ENCODE measurements around the gene PGLYRP4.

PGLYRP4 gene

GRCh38 chr1:153366261-153366660 lies 17.6 kb upstream of the PGLYRP4 start:
- no peak overlapping the region for H3K4me3 ChIP-seq (ENCODE audit: low read depth, low read length)
- TF ChIP-seq CTCF (IDR thresholded peaks at IDR 0.05; ENCODE audit: low read depth, low read length), result no peak

GRCh38 chr1:153365696-153366095 lies 17.1 kb upstream of the PGLYRP4 start:
- no peak for TF ChIP-seq CTCF (IDR thresholded peaks at IDR 0.05; ENCODE audit: low read depth, low read length)
- H3K4me3 ChIP-seq (ENCODE audit: low read depth, low read length), result no peak overlapping the region

- no peak overlapping the region for H3K4me3 ChIP-seq (ENCODE audit: low read depth, low read length)
- TF ChIP-seq CTCF (IDR thresholded peaks at IDR 0.05; ENCODE audit: low read depth, low read length), result no peak
Measured at GRCh38 chr1:153364766-153365666, 16.4 kb upstream of the PGLYRP4 start.

GRCh38 chr1:153364156-153364555 lies 15.5 kb upstream of the PGLYRP4 start:
- H3K4me3 ChIP-seq (ENCODE audit: low read depth, low read length), result no peak overlapping the region

GRCh38 chr1:153363641-153364040 lies 15.0 kb upstream of the PGLYRP4 start:
- TF ChIP-seq CTCF (IDR thresholded peaks at IDR 0.05; ENCODE audit: low read depth, low read length), result no peak
- no peak overlapping the region for H3K4me3 ChIP-seq (ENCODE audit: low read depth, low read length)

More at GRCh38 chr1:153364156-153364555, 15.5 kb upstream of the PGLYRP4 start:
- no peak for TF ChIP-seq CTCF (IDR thresholded peaks at IDR 0.05; ENCODE audit: low read depth, low read length)

- no peak overlapping the region for H3K4me3 ChIP-seq (ENCODE audit: low read depth, low read length)
- TF ChIP-seq CTCF (IDR thresholded peaks at IDR 0.05; ENCODE audit: low read depth, low read length), result no peak
Measured at GRCh38 chr1:153362187-153362775, 13.6 kb upstream of the PGLYRP4 start.

GRCh38 chr1:153361480-153362109 lies 13.0 kb upstream of the PGLYRP4 start:
- TF ChIP-seq CTCF (IDR thresholded peaks at IDR 0.05; ENCODE audit: low read depth, low read length), result no peak

More at GRCh38 chr1:153361480-153362109, 13.0 kb upstream of the PGLYRP4 start:
- H3K4me3 ChIP-seq (ENCODE audit: low read depth, low read length), result no peak overlapping the region
